NCI-H2081 (cell line): ENCODE data around the gene AACS.
"Not testable (repeated sequence)": the region's sequence is repeated elsewhere in the genome, so short reads cannot be mapped to it uniquely, and the experiment has no call there.

Experiments used
- DNase-seq, 2 experiments: peaks; one replicate each; lab custom pipeline; 2025; lab: John Stamatoyannopoulos, UW

Gene AACS

GRCh38 chr12:125056306-125056705 lies 8.9 kb upstream of the AACS start:
- DNase-seq: no peak

DNA sequence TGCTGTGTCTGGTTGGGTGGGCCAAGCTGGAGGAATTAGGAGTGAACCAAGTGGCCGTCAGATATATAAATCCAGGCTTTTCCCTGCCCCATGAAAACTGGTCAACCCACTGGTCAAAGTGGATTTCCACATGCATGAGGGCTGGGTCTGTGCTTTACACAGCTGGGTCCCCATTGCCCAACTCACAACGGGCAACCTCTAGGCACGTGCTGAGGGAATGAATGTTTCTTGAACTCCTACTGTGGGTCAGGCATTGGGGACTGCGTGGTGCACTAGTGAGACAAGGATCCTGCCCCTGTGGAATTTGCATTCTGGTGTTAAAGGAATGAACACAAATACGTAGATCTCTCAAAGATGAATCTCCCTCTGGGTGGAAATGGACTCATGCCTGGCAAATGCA lies 7.5 kb upstream of the AACS start:
- no peak for DNase-seq

- no peak for DNase-seq
These were observed 4.0 kb upstream of the AACS start for GRCh38 chr12:125061229-125061628.

- DNase-seq: not testable (repeated sequence)
These were observed 1.7 kb upstream of the AACS start for GRCh38 chr12:125063522-125063921.

- no peak for DNase-seq
These were observed 743 bp upstream of the AACS start for GRCh38 chr12:125064492-125064891.

DNA sequence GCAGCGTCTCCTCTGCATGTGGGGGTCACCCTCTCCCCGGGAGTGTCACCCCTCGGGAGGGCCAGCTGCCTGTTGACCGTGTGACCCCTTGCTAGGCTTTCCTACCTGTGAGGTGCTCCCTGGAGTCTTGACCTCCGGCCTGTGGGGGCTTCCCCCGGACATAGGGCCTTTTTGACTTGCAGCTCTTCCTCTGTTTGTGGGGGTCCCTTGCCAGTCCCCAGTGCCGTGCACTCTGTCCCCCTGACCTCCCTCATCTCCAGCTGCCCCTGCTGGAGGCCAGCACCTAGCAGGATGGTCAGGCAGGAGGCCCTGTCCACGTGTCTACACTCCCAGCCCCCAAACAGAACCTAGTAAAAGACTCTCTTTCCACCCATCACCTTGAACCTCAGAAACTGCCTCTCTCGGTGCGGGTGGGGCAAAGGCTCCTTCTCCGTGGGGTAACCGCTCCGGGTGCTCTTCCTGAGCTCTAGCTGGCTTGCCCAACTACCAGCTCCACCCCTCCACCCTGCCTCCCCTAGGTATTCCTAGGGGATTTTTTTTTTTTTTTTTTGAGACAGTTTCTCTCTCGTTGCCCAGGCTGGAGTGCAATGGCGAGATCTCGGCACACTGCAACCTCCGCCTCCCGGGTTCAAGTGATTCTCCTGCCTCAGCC lies 810 bp downstream of the AACS start:
- no peak for DNase-seq

- no peak for DNase-seq
These were observed 3.2 kb downstream of the AACS start for GRCh38 chr12:125068391-125068790.

DNA sequence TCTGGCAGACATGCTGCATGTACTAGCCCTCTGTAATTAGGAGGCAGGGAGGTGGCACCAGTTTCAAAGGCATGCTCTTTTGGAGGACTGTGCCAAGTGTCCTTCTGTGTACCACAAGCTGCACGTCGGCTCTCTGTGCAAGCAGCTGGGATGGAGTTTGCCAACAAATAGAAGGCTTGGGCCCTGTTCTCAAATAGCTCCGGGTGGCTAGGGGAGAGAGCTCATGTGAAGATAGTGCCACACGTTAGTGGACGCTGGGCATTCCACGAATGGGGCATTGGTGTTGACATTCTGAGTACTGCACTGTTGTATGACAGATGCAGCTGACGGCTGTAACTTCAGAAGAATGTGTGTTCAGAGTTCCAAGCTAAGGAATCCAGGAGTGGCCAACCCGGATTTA lies 4.4 kb downstream of the AACS start:
- DNase-seq: peak; percentile 28 to 41

DNA sequence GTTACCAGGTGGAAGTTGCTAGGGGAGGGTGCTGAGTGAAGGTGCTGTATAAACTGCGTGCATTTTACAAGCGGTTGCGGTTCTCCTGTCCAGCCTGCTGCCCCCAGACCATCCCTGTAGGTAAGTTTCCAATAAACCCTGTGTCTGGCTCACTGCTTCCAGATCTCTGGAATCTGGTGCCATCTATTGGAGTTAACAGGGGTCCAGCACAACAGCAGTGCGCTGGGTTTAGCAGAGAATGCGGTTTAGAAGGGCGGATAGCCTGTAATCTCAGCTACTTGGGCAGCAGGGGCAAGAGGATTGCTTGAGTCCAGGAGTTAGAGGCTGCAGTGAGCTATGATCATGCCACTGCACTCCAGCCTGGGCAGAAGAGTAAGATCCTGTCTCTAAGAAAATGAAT lies 4.9 kb downstream of the AACS start:
- DNase-seq: no peak

- no peak for DNase-seq
These were observed 5.6 kb downstream of the AACS start for GRCh38 chr12:125070661-125071390.

DNA sequence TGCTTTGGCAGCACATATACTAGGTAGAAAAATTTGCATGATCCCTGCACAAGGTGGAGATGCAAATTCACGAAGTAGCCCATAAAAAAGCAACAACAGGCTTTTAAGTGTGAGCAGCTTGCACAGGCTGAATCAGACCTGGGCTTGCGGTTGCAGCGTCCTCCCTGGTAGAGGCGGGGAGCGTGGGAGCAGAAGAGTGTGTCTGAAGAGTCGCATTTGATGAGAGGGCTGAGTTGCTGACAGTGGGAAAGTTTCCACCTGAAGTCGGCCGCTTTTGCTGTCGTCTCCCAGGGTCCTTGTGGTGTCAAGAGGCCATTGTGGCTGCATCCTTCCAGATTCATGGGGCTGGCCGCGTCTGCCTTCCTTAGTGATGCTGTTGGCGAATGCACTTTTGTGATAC lies 6.2 kb downstream of the AACS start:
- no peak for DNase-seq

GRCh38 chr12:125072496-125072895 lies 7.3 kb downstream of the AACS start:
- DNase-seq: no peak

GRCh38 chr12:125074294-125074693 lies 9.1 kb downstream of the AACS start:
- DNase-seq: not testable (repeated sequence)

- no peak for DNase-seq
These were observed 10.9 kb downstream of the AACS start for GRCh38 chr12:125076103-125076502.

- no peak for DNase-seq
These were observed 13.8 kb downstream of the AACS start for GRCh38 chr12:125079084-125079483.

DNA sequence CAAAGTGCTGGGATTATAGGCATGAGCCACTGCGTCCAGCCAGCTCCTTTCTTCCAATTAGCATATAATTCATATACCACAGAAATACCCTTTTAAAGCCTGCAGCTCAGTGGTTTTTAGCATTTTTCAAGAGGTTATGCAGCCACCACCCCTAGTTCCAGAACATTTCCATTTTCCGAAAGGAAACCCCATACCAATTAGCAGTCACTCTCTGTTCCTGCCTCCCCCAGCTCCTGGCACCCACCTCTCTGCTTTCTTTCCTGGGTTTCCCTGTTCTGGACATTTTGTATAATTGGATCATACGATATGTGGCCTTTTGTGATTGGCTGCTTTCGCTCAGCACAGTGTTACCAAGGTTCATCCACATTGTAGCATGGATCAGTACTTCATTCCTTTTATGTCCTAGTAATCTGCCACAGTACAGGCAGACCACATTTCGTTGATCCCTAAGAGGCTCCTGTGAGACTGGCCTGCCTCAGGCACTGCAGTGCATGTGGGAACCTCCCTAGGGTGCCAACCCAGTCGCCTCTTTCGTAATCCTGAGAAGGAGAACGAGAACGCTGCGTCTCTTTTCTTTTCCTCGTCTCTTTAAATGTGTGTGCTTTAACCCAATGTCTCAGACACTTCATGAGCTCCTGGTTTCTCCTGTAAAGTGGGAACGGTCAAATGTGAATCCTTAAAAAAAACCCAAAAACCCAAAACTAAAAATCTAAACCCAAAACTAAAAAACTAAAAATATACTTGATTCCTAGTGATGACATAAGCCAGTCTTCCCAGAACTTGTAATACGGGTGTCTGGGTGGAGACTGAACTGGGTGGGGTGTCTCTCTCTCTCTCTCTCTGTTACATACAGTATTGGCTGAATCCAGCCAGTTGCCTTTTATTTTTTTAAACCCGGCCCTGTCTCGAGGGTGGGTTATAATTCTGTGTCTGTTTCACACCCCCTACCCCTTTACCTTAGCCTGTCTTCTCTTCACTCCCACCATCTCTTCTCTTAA lies 14.7 kb downstream of the AACS start:
- no peak for DNase-seq

DNA sequence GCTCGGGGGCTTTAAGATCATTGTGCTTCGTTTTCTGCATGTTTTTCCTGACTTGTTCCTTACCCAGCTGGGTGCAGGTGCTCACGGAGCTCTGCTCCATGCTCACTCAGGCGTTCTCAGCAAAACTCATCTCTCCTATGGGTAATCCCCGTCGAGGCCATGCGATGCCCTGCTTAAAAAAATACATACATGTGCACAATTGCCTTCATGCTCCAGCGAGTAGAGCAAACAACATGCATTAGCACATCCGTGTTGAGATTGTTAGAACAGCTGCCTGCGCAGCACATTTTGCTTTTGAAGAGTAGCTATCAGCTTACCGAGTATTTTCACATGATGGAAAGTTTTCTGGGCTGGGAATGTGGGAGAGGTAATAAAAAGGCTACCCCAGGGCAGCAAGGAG lies 16.2 kb downstream of the AACS start:
- peak; percentile 87 to 97 for DNase-seq

DNA sequence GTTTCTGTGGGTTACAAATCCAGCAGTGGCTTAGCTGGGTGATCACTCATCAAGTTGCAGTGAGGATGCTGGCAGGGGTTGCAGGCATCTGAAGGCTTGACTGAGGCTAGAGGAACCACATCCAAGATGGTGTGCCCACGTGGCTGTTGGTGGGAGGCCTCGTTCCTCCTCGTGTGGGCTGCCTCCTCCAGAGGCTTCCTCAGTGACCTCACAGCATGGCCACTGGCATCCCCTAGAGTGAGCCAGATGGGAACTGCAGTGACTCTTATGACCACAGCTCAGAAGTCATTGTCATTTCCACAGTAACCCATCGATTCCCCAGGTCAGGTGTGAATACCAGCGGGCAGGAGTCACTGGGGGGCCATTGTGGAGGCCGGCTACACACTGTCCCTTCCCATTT lies 17.8 kb downstream of the AACS start:
- DNase-seq: no peak

DNA sequence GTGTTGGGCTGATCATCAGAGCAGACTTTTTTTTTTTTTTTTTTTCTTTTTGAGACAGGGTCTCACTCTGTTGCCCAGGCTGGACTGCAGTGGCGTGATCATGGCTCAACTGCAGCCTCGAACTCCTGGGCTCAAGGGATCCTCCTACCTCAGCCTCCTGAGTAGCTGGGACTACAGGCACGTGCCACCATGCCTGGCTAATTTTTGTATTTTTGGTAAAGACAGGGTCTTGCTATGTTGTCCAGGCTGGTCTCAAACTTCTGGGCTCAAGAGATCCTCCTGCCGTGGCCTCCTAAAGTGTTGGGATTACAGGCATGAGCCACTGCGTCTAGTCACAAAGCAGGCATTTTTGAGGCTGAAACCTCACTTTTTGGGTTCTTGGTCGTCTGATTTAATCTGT lies 23.0 kb downstream of the AACS start:
- DNase-seq: not testable (repeated sequence)

GRCh38 chr12:125089083-125089482 lies 23.8 kb downstream of the AACS start:
- DNase-seq: peak in 1 of 2 experiments; percentile 37

DNA sequence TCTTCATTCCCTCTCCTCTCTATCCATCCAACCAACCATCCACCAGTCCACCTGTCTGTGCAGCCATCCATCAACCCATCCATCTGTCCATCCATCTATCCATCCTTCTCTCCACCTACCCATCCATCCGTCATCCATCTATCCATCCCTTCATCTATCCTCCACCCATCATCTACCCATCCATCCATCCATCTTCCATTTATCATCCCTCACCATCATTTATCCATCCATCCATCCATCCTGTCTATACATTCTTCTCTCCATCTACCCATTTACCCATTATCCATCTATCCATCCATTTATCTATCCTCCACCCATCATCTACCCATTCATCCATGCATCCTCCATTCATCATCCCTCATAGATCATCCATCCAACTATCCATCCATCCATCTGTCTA lies 24.4 kb downstream of the AACS start:
- no peak for DNase-seq

DNA sequence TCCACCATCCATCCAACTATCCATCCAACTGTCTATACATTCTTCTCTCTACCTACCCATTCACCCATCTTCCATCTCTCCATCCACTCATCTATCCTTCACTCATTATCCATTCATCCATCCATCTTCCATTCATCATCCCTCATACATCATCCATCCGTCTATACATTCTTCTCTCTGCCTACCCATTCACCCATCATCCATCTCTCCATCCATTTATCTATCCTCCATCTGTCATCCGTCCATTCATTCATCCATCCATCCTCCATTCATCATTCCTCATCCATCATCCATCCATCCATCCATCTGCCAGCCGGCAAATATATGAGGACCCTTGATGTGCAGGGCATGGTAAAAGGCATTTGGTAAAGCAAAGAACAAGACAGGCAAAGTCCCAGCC lies 25.2 kb downstream of the AACS start:
- DNase-seq: no peak

- DNase-seq: no peak
These were observed 26.2 kb downstream of the AACS start for GRCh38 chr12:125091401-125091800.
